HTR-8/SVneo (cell line): Measurements from ENCODE around the gene NPEPL1.
A peak's percentile ranks its signal among the peaks of the same experiment; 100 is the strongest.
"Not testable (repeated sequence)": the region's sequence is repeated elsewhere in the genome, so short reads cannot be mapped to it uniquely, and the experiment has no call there.

Source experiments
- DNase-seq: peaks from one replicate; pipeline ENCODE4 v3.0.0; 2011; ENCODE audit warnings: low spot score, mixed read lengths; ENCODE audit not compliant: insufficient read length
- FAIRE-seq: peaks from 2 replicates; lab custom pipeline; 2011; peaks lifted over from hg19 to GRCh38; lab: Jason Lieb, UNC

NPEPL1 gene

GRCh38 chr20:58753267-58753921 is 60.8 kb downstream of the NPEPL1 start:
- no peak for DNase-seq
- peak; percentile 85 for FAIRE-seq

- FAIRE-seq (peak; percentile 79), DNase-seq (no peak)
Observed at GRCh38 chr20:58753922-58754551, 61.4 kb downstream of the NPEPL1 start.

- FAIRE-seq (peak; percentile 54), DNase-seq (no peak)
Observed at GRCh38 chr20:58754584-58754983, 62.0 kb downstream of the NPEPL1 start.

DNA sequence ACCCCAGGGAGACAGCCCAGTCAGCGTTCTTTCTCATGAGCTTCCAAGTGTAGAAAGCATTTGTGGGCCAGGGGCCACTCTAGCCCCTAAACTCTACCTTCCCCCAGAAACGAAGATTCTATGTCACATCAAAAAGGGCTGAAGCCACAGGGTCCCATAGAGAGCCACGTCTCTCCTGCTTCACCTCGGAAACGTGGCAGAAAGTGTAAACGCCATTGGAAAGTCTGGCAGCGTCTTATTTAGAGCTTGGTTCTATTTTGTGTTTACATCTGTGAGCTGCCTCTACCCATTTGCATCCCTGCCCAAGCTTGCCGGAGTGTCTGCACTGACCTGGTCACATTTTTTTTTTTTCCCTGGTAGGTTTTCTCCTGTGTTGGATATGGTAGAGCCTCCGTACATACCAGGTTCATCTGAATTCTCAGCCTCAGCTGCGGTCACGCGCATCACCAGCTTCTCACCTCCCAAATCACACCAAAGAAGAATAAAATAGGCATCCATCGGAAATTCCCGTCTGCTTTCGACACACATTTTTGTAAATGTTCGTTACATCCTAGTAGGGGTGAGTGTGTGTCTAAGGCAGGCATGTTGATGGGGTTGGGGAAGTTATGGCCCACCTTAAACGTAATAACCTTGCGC is 62.6 kb downstream of the NPEPL1 start:
- no peak for DNase-seq
- FAIRE-seq = peak; percentile 83

GRCh38 chr20:58755766-58756449 is 63.3 kb downstream of the NPEPL1 start:
- FAIRE-seq = peak; percentile 52
- no peak for DNase-seq

GRCh38 chr20:58756450-58756775 is 63.8 kb downstream of the NPEPL1 start:
- DNase-seq (no peak), FAIRE-seq (no peak)

DNA sequence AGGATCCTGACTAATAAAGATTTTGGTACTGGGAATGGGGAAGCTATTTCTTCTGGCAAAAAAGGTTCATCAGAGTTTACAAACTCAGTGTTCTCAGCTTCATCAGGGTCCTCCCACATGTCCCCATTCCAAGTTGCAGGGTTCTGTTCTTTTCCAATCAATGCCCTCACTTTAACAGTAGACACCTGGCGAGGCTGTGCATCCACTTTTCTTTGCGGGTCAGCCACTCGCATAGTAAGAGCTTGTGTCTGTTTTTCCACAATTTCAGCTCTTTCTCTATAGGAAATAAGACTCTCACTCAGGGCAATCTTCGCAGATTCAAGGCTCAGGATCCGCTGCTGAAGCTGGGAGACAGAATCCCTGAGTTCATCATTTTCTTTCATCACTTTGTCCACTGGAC is 65.0 kb downstream of the NPEPL1 start:
- DNase-seq, FAIRE-seq: not testable (repeated sequence)

- FAIRE-seq = no peak
Observed at GRCh38 chr20:58759947-58760346, 67.3 kb downstream of the NPEPL1 start.

DNA sequence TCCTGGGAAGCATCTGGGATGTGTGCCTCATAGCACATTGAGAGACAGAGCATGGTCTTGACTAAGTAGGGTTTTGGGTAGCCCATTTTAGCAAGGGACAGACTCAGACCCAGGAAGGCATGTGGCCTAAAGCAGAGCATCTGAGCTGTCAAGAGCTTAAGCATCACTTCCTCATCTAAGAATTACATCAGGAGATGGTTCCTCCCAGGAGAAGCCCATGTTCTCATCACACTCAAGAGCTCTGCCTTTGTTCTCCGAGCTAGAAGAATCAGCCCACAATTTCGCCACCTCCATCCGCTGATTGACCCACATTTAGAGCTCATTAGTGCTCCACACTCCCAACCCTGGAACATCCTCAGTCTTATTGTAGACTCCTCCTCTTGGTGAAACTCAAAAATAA is 68.3 kb downstream of the NPEPL1 start:
- no peak for FAIRE-seq
- no peak for DNase-seq

More at GRCh38 chr20:58759947-58760346, 67.3 kb downstream of the NPEPL1 start:
- DNase-seq = no peak

GRCh38 chr20:58762120-58762519 is 69.5 kb downstream of the NPEPL1 start:
- DNase-seq (no peak), FAIRE-seq (peak; percentile 46)

DNA sequence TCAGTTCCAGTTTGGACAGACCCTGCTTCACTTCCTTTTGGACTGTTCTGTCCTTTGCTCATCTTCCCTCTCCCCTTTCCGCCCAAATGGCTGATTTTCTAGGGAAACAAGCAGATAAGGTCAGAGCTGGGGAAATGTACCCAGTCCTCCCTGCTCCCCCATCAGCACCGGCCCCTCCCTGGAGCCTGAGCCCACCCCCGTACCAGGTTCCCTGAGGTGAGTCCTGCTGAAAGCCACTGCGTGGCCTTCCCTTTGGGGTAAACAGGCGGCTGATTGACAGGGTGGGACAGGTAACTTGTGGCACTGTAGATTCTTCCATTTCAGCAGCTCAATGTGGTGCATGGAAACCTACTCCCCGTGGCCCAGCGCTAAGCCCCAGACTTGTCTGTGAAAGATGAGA is 70.5 kb downstream of the NPEPL1 start:
- no peak for FAIRE-seq
- DNase-seq = no peak
